Mesendoderm (in vitro differentiated cells): ENCODE measurements around the gene IQGAP3.

ENCODE experiments used
- DNase-seq: peaks from one replicate; pipeline ENCODE4 v3.0.0; 2013
- H2AK5ac ChIP-seq: 2 replicates; pipeline ENCODE4 v1.6.1; 2013; ENCODE audit warnings: low read length, inconsistent platforms
- H2BK120ac ChIP-seq: 2 replicates; pipeline ENCODE4 v1.6.1; 2013; ENCODE audit warnings: low read depth, mild to moderate bottlenecking, low read length, moderate library complexity, mixed read lengths
- H2BK15ac ChIP-seq: replicated peaks from 2 replicates; pipeline ENCODE4 v1.6.1; 2013; ENCODE audit warnings: low read depth, mild to moderate bottlenecking, moderate library complexity
- H2BK5ac ChIP-seq: 2 replicates; pipeline ENCODE4 v1.6.1; 2013; ENCODE audit warnings: low read length, inconsistent platforms
- H3K18ac ChIP-seq: 2 replicates; pipeline ENCODE4 v1.6.1; 2013; ENCODE audit warnings: mild to moderate bottlenecking, low read length, mixed read lengths
- H3K23ac ChIP-seq: one replicate; pipeline ENCODE4 v1.6.1; 2013; ENCODE audit warnings: low read length
- H3K27ac ChIP-seq: 2 replicates; pipeline ENCODE4 v1.5.1; 2013; ENCODE audit warnings: low read depth, mild to moderate bottlenecking, inconsistent platforms, low read length, moderate library complexity
- H3K27me3 ChIP-seq: 2 replicates; pipeline ENCODE4 v1.6.1; 2013; ENCODE audit warnings: low read length, control low read depth, mild to moderate bottlenecking, inconsistent platforms; ENCODE audit not compliant: insufficient read depth, poor library complexity
- H3K36me3 ChIP-seq: 2 replicates; pipeline ENCODE4 v1.6.1; 2013; ENCODE audit warnings: low read length, inconsistent platforms; ENCODE audit not compliant: control insufficient read depth, insufficient read depth
- H3K4ac ChIP-seq: one replicate; pipeline ENCODE4 v1.6.1; 2013; ENCODE audit warnings: low read depth, mild to moderate bottlenecking, low read length, moderate library complexity
- H3K4me1 ChIP-seq: 2 replicates; pipeline ENCODE4 v1.6.1; 2013; ENCODE audit warnings: low read depth, low read length, inconsistent platforms; ENCODE audit not compliant: control insufficient read depth
- H3K4me2 ChIP-seq: 2 replicates; pipeline ENCODE4 v1.6.1; 2013; ENCODE audit warnings: low read length
- H3K4me3 ChIP-seq: 2 replicates; pipeline ENCODE4 v1.5.1; 2013; ENCODE audit warnings: mild to moderate bottlenecking, low read length
- H3K56ac ChIP-seq: one replicate; pipeline ENCODE4 v1.6.1; 2013; ENCODE audit warnings: low read length
- H3K79me1 ChIP-seq: 2 replicates; pipeline ENCODE4 v1.6.1; 2013; ENCODE audit warnings: low read length, inconsistent platforms
- H3K79me2 ChIP-seq: 2 replicates; pipeline ENCODE4 v1.6.1; 2013; ENCODE audit warnings: mild to moderate bottlenecking, low read length; ENCODE audit not compliant: control insufficient read depth, insufficient read depth
- H3K9ac ChIP-seq: 2 replicates; pipeline ENCODE4 v1.6.1; 2013; ENCODE audit warnings: low read length, inconsistent platforms
- H4K5ac ChIP-seq: one replicate; pipeline ENCODE4 v1.6.1; 2013; ENCODE audit warnings: low read length
- H4K8ac ChIP-seq: one replicate; pipeline ENCODE4 v1.6.1; 2013; ENCODE audit warnings: low read depth, mild to moderate bottlenecking, control low read depth, low read length, moderate library complexity
- WGBS: extraction: QIAGEN DNeasy Blood & Tissue Kit; methylation state at CpG from one replicate; pipeline ENCODE4 v1.1.7; 2013; ENCODE audit warnings: low lambda C conversion rate, missing lambda C conversion rate; ENCODE audit not compliant: insufficient coverage; ENCODE audit errors: extremely low coverage; 5-methylcytosine and 5-hydroxymethylcytosine counted together

The IQGAP3 gene

DNA sequence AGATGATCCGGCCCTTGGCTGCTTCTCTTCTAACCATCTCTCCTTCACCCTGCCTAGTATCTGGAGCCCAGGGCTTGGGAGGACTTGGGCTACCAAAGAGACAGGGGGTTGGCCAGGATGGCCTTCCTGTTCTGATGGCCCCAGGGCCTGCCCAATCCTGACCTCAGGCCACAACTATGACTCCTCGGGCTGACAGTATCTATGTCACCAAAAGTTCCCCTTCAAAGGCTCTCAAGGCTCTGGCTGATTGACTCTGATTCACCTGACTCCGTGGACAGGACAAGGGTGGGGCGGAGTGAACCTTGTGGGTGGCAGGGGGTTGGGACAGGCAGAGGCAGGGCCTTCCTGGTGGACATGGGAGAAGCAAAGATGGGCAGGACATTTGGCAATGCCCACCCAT is 84.5 kb downstream of the IQGAP3 start:
- Histone ChIP-seq H3K4me2 (no peak overlapping the region), H3K23ac (no peak overlapping the region), H3K27ac (no peak overlapping the region), H3K9ac (no peak overlapping the region), H4K8ac (no peak overlapping the region), H2BK15ac (no peak overlapping the region), H4K5ac (no peak overlapping the region), H3K79me2 (peaks cover 4% of the 10 kb centered on the region), H3K79me1 (peaks cover 31% of the 10 kb centered on the region), H3K36me3 (no peaks in the 10 kb centered on the region), H3K27me3 (no peaks in the 10 kb centered on the region), H3K18ac (no peak overlapping the region), H3K4me1 (peaks cover 26% of the 10 kb centered on the region), H3K4ac (no peak overlapping the region), H2BK120ac (no peak overlapping the region), H3K56ac (no peak overlapping the region), H2AK5ac (no peak overlapping the region), H2BK5ac (no peak overlapping the region), H3K4me3 (no peak overlapping the region)
- no CpG with 5 or more reads among the region's 4 CpGs for WGBS
- DNase-seq = no peak

- no CpG with 5 or more reads among the region's 7 CpGs for WGBS
- Histone ChIP-seq H3K27me3 (no peaks in the 10 kb centered on the region), H4K8ac (no peak overlapping the region), H3K4me1 (peaks cover 26% of the 10 kb centered on the region), H2BK120ac (no peak overlapping the region), H3K23ac (no peak overlapping the region), H3K4me2 (no peak overlapping the region), H3K4ac (no peak overlapping the region), H3K9ac (no peak overlapping the region), H3K79me1 (peaks cover 29% of the 10 kb centered on the region), H3K79me2 (peaks cover 4% of the 10 kb centered on the region), H2BK15ac (no peak overlapping the region), H3K56ac (no peak overlapping the region), H3K4me3 (no peak overlapping the region), H4K5ac (no peak overlapping the region), H2BK5ac (no peak overlapping the region), H2AK5ac (no peak overlapping the region), H3K18ac (no peak overlapping the region), H3K36me3 (no peaks in the 10 kb centered on the region), H3K27ac (no peak overlapping the region)
- DNase-seq = no peak
Observed at GRCh38 chr1:156486421-156487344, 85.7 kb downstream of the IQGAP3 start.

- Histone ChIP-seq H2BK15ac (no peak overlapping the region), H3K4me2 (no peak overlapping the region), H3K18ac (no peak overlapping the region), H3K27me3 (no peaks in the 10 kb centered on the region), H3K36me3 (no peaks in the 10 kb centered on the region), H3K4ac (no peak overlapping the region), H2BK5ac (no peak overlapping the region), H3K56ac (no peak overlapping the region), H2AK5ac (no peak overlapping the region), H2BK120ac (no peak overlapping the region), H3K23ac (no peak overlapping the region), H3K9ac (no peak overlapping the region), H3K27ac (no peak overlapping the region), H3K79me2 (peaks cover 4% of the 10 kb centered on the region), H4K8ac (no peak overlapping the region), H4K5ac (no peak overlapping the region), H3K4me1 (peaks cover 26% of the 10 kb centered on the region), H3K4me3 (no peak overlapping the region), H3K79me1 (peaks cover 29% of the 10 kb centered on the region)
- no CpG with 5 or more reads among the region's 3 CpGs for WGBS
- no peak for DNase-seq
Observed at GRCh38 chr1:156485984-156486383, 86.4 kb downstream of the IQGAP3 start.

GRCh38 chr1:156484480-156485058 is 87.8 kb downstream of the IQGAP3 start:
- Histone ChIP-seq H3K4ac (no peak overlapping the region), H3K4me1 (peaks cover 19% of the 10 kb centered on the region), H2BK15ac (no peak overlapping the region), H2BK5ac (no peak overlapping the region), H2AK5ac (no peak overlapping the region), H4K8ac (no peak overlapping the region), H3K18ac (no peak overlapping the region), H3K79me2 (peaks cover 4% of the 10 kb centered on the region), H3K23ac (no peak overlapping the region), H2BK120ac (no peak overlapping the region), H3K27me3 (no peaks in the 10 kb centered on the region), H3K79me1 (peaks cover 24% of the 10 kb centered on the region), H3K9ac (no peak overlapping the region), H3K36me3 (no peaks in the 10 kb centered on the region), H3K27ac (no peak overlapping the region), H3K4me3 (no peak overlapping the region), H4K5ac (no peak overlapping the region), H3K56ac (no peak overlapping the region), H3K4me2 (no peak overlapping the region)
- no peak for DNase-seq
- WGBS = no CpG with 5 or more reads among the region's 6 CpGs

DNA sequence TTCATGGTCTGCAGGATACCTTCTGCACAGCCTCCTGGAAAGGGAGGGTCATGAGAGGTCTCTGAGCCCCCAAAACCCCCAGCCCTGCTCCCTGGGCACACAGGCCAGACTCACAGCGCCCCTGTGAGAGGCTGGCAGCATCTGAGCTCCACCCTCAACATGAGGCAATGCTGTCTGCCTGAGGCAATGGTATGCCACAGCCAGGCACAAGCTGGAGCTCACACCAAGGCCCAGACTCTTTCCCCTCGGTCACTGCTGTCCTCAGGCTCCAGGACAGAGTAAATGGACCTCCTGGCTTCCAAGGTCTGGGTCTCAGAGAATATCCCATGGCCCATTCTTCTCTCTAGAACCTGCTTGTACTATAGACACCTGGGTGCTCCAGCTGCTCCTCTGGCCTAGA is 89.0 kb downstream of the IQGAP3 start:
- Histone ChIP-seq H3K23ac (no peak overlapping the region), H3K36me3 (peaks cover 1% of the 10 kb centered on the region), H4K8ac (no peak overlapping the region), H2BK120ac (no peak overlapping the region), H2AK5ac (no peak overlapping the region), H3K79me2 (peaks cover 2% of the 10 kb centered on the region), H3K27me3 (no peaks in the 10 kb centered on the region), H4K5ac (no peak overlapping the region), H3K27ac (no peak overlapping the region), H2BK5ac (no peak overlapping the region), H3K4me3 (no peak overlapping the region), H3K4me2 (no peak overlapping the region), H3K4ac (no peak overlapping the region), H3K79me1 (peaks cover 16% of the 10 kb centered on the region), H2BK15ac (no peak overlapping the region), H3K18ac (no peak overlapping the region), H3K4me1 (peaks cover 8% of the 10 kb centered on the region), H3K9ac (no peak overlapping the region), H3K56ac (no peak overlapping the region)
- WGBS = no CpG with 5 or more reads among the region's 2 CpGs
- no peak for DNase-seq
